ENCODE data around the gene ASH1L.

ASH1L gene

GRCh38 chr1:155324037-155324716, 238.4 kb downstream of the ASH1L start (continued):
- TF ChIP-seq ZBTB48 (tag by site-specific recombination; IDR thresholded peaks at IDR 0.05): peak; percentile 63
- no peak for TF ChIP-seq ZNF223 (tag by site-specific recombination; IDR thresholded peaks at IDR 0.05)
- no peak for TF ChIP-seq ZNF510 (tag by site-specific recombination; IDR thresholded peaks at IDR 0.05; ENCODE audit: insufficient replicate concordance)
- no peak for TF ChIP-seq ZNF148 (tag by site-specific recombination; IDR thresholded peaks at IDR 0.05; ENCODE audit: borderline replicate concordance)
- TF ChIP-seq ZNF2 (tag by site-specific recombination; IDR thresholded peaks at IDR 0.05): no peak
- TF ChIP-seq SETDB1 (IDR thresholded peaks at IDR 0.05; ENCODE audit: insufficient read length, low read length): no peak
- TF ChIP-seq ZXDB (tag by site-specific recombination; IDR thresholded peaks at IDR 0.05): peak; percentile 12; the same call in 1 of the 2 replicates
- TF ChIP-seq ZNF518A (tag by site-specific recombination; conservative IDR thresholded peaks at IDR 0.05; ENCODE audit: low read depth): no peak
- TF ChIP-seq MZF1 (tag by site-specific recombination; IDR thresholded peaks at IDR 0.05; ENCODE audit: borderline replicate concordance): peak; percentile 54; the same call in 1 of the 2 replicates
- no peak for TF ChIP-seq ZSCAN18 (tag by site-specific recombination; IDR thresholded peaks at IDR 0.05)
- no peak for TF ChIP-seq ZNF221 (tag by site-specific recombination; IDR thresholded peaks at IDR 0.05; ENCODE audit: borderline replicate concordance)
- TF ChIP-seq ZBTB10 (tag by site-specific recombination; IDR thresholded peaks at IDR 0.05): peak; percentile 96
- no peak for TF ChIP-seq ZNF280C (tag by site-specific recombination; IDR thresholded peaks at IDR 0.05)
- peak; percentile 6; the same call in 1 of the 2 replicates for TF ChIP-seq ZNF843 (tag by site-specific recombination; IDR thresholded peaks at IDR 0.05)
- no peak for TF ChIP-seq ZNF155 (tag by site-specific recombination; IDR thresholded peaks at IDR 0.05)
- TF ChIP-seq ZSCAN5A (tag by site-specific recombination; IDR thresholded peaks at IDR 0.05): 0 out of 2 replicates have a peak, but pooled peaks have one; percentile 12
- TF ChIP-seq ZNF239 (tag by site-specific recombination; IDR thresholded peaks at IDR 0.05): no peak
- no peak for TF ChIP-seq ZNF211 (tag by site-specific recombination; IDR thresholded peaks at IDR 0.05; ENCODE audit: low read depth)
- TF ChIP-seq ZNF335 (tag by site-specific recombination; conservative IDR thresholded peaks at IDR 0.05): peak; percentile 98
- 0 out of 2 replicates have a peak, but pooled peaks have one; percentile 15 for TF ChIP-seq ZNF558 (tag by site-specific recombination; IDR thresholded peaks at IDR 0.05)
- TF ChIP-seq ZNF433 (tag by site-specific recombination; IDR thresholded peaks at IDR 0.05; ENCODE audit: low read depth): no peak
- TF ChIP-seq ZNF174 (tag by site-specific recombination; IDR thresholded peaks at IDR 0.05): no peak
- TF ChIP-seq ZNF555 (tag by site-specific recombination; conservative IDR thresholded peaks at IDR 0.05): no peak
- TF ChIP-seq ZNF169 (tag by site-specific recombination; IDR thresholded peaks at IDR 0.05): no peak
